ENCODE data around the gene GALNT3. TPM values are rescaled to one million over a fixed set of nuclear protein-coding genes. Genes with fewer than 3 reads are reported as not detected.

The GALNT3 gene
- total and polyA plus RNA-seq, 2 of the 13 experiments (the other 11 are each of a cell fraction or from before 2014, with no cell fraction given): 0.29 to 0.30 TPM

DNA sequence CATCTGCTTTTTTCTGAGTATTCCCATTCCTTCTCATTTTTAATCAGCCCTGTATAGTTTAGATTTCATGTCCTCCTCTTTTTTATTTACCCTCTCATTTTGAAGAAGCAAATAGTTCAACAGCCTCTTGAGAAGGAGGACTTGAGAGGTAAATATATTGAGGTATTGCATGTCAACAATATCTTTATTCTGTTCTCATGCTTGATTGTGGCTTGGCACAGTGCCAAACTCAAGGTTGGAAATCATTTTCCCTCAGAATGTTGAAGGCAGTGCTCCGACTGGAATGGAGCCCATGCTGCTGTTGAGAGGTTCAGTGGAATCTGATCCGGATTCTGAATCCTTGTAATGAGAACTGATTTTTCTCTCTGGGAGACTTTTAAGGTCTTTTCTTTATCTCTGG, 31.0 kb upstream of the GALNT3 start:
- intact Hi-C loops (cut with micrococcal nuclease; ENCODE audit: unreplicated experiment) (no loop called here), in situ Hi-C loops (cut with HindIII; ENCODE audit: extremely low pct_ligation_motif_present, low pct_unique_long_range_greater_than_20kb) (no loop called here)
- WGBS (ENCODE audit: low lambda C conversion rate): 5% methylated on average over 2 of the region's 2 CpGs
- no peak for FAIRE-seq
- no peaks in the 10 kb centered on the region for H3K9me3 ChIP-seq (ENCODE audit: low read length)
- H3K79me2 ChIP-seq (ENCODE audit: insufficient read depth, low read length): no peaks in the 10 kb centered on the region
- H3K9ac ChIP-seq (ENCODE audit: insufficient read depth, low read depth, low read length): no peak overlapping the region
- no TSS peak for BruUV-seq (replicated peaks)
- no peaks in the 10 kb centered on the region for H3K27me3 ChIP-seq (ENCODE audit: control insufficient read depth in 1 of 2, insufficient read depth in 2 of 2, low read length in 2 of 2)
- DNase-seq (ENCODE audit: low spot score): no peak
- TF ChIP-seq SALL1 (CRISPR knock-in tag; IDR thresholded peaks at IDR 0.05) (no peak), LCORL (IDR thresholded peaks at IDR 0.05) (peak; percentile 92), LCORL (CRISPR knock-in tag; IDR thresholded peaks at IDR 0.05) (no peak)
- ChIA-PET POLR2A (no interaction called here), CTCF (ENCODE audit: low intra/inter-chr PET ratio, low total read pairs) (no interaction called here)
- H3K4me2 ChIP-seq (ENCODE audit: low read depth, low read length): no peak overlapping the region
- ATAC-seq: no peak
- no peak overlapping the region for H3K4me3 ChIP-seq (replicated peaks in 1 of 3; ENCODE audit: insufficient read depth in 1 of 3, low read depth in 2 of 3, low read length in 3 of 3)
- no peaks in the 10 kb centered on the region for H3K36me3 ChIP-seq (replicated peaks in 1 of 2; ENCODE audit: control insufficient read depth in 1 of 2, insufficient read depth in 2 of 2, low read length in 2 of 2)
- no peak overlapping the region for H2AFZ ChIP-seq (ENCODE audit: low read length)
- H3K27ac ChIP-seq (ENCODE audit: extremely low read length, insufficient read depth, low read length): no peak overlapping the region
- H3K4me1 ChIP-seq (ENCODE audit: insufficient read depth, low read length): no peaks in the 10 kb centered on the region
- no peaks in the 10 kb centered on the region for H4K20me1 ChIP-seq (ENCODE audit: insufficient read depth, low read length)

GRCh38 chr2:165820296-165820695, 26.2 kb upstream of the GALNT3 start:
- CTCF ChIA-PET (ENCODE audit: low intra/inter-chr PET ratio, low total read pairs): no interaction called here
- BruUV-seq (replicated peaks): no TSS peak
- no peak for TF ChIP-seq CHD2 (IDR thresholded peaks at IDR 0.05; ENCODE audit: low read depth, low read length)
- no peak for TF ChIP-seq HMG20A (CRISPR knock-in tag; IDR thresholded peaks at IDR 0.05; ENCODE audit: borderline replicate concordance)
- no peak for TF ChIP-seq POLR2G (IDR thresholded peaks at IDR 0.05; ENCODE audit: low read depth, low read length)
- no peak for TF ChIP-seq SIN3B (IDR thresholded peaks at IDR 0.05; ENCODE audit: low read length)
- TF ChIP-seq TCF7L2 (IDR thresholded peaks at IDR 0.05; ENCODE audit: low read depth, low read length): no peak
- TF ChIP-seq TIGD3 (CRISPR knock-in tag; IDR thresholded peaks at IDR 0.05; ENCODE audit: borderline replicate concordance): no peak
- TF ChIP-seq SNRNP70 (IDR thresholded peaks at IDR 0.05; ENCODE audit: low read depth, low read length): no peak
- TF ChIP-seq RNF2 (conservative IDR thresholded peaks at IDR 0.05; ENCODE audit: low read depth): no peak
- TF ChIP-seq, protein P1, sequence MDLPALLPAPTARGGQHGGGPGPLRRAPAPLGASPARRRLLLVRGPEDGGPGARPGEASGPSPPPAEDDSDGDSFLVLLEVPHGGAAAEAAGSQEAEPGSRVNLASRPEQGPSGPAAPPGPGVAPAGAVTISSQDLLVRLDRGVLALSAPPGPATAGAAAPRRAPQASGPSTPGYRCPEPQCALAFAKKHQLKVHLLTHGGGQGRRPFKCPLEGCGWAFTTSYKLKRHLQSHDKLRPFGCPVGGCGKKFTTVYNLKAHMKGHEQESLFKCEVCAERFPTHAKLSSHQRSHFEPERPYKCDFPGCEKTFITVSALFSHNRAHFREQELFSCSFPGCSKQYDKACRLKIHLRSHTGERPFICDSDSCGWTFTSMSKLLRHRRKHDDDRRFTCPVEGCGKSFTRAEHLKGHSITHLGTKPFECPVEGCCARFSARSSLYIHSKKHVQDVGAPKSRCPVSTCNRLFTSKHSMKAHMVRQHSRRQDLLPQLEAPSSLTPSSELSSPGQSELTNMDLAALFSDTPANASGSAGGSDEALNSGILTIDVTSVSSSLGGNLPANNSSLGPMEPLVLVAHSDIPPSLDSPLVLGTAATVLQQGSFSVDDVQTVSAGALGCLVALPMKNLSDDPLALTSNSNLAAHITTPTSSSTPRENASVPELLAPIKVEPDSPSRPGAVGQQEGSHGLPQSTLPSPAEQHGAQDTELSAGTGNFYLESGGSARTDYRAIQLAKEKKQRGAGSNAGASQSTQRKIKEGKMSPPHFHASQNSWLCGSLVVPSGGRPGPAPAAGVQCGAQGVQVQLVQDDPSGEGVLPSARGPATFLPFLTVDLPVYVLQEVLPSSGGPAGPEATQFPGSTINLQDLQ (CRISPR knock-in tag; IDR thresholded peaks at IDR 0.05): no peak
- no peak for TF ChIP-seq MBD4 (IDR thresholded peaks at IDR 0.05; ENCODE audit: borderline replicate concordance, low read length)
- TF ChIP-seq POLR2AphosphoS5 (IDR thresholded peaks at IDR 0.05; ENCODE audit: low read depth, low read length): no peak
- no peak for TF ChIP-seq PHF5A (CRISPR knock-in tag; IDR thresholded peaks at IDR 0.05; ENCODE audit: low read depth, unreplicated experiment)
- TF ChIP-seq TEAD2 (CRISPR knock-in tag; IDR thresholded peaks at IDR 0.05): no peak

More at GRCh38 chr2:165820296-165820695, 26.2 kb upstream of the GALNT3 start:
- no peaks in the 10 kb centered on the region for H3K27me3 ChIP-seq (ENCODE audit: control insufficient read depth in 1 of 2, insufficient read depth in 2 of 2, low read length in 2 of 2)
- H3K4me1 ChIP-seq (ENCODE audit: insufficient read depth, low read length): no peaks in the 10 kb centered on the region
- H3K79me2 ChIP-seq (ENCODE audit: insufficient read depth, low read length): no peaks in the 10 kb centered on the region
- ATAC-seq (no peak), DNase-seq (ENCODE audit: low spot score) (no peak), FAIRE-seq (peak; percentile 36)
- no peak overlapping the region for H3K9ac ChIP-seq (ENCODE audit: insufficient read depth, low read depth, low read length)
- no peak overlapping the region for H2AFZ ChIP-seq (ENCODE audit: low read length)
- intact Hi-C loops (cut with micrococcal nuclease; ENCODE audit: unreplicated experiment): no loop called here
- H3K36me3 ChIP-seq (replicated peaks in 1 of 2; ENCODE audit: control insufficient read depth in 1 of 2, insufficient read depth in 2 of 2, low read length in 2 of 2): no peaks in the 10 kb centered on the region
- in situ Hi-C loops (cut with HindIII; ENCODE audit: extremely low pct_ligation_motif_present, low pct_unique_long_range_greater_than_20kb): no loop called here
- no peaks in the 10 kb centered on the region for H4K20me1 ChIP-seq (ENCODE audit: insufficient read depth, low read length)
- POLR2A ChIA-PET: no interaction called here
- no peaks in the 10 kb centered on the region for H3K9me3 ChIP-seq (ENCODE audit: low read length)
- no peak overlapping the region for H3K4me2 ChIP-seq (ENCODE audit: low read depth, low read length)
- no peak overlapping the region for H3K27ac ChIP-seq (ENCODE audit: extremely low read length, insufficient read depth, low read length)
- no peak overlapping the region for H3K4me3 ChIP-seq (replicated peaks in 1 of 3; ENCODE audit: insufficient read depth in 1 of 3, low read depth in 2 of 3, low read length in 3 of 3)
- 46% methylated on average over 2 of the region's 2 CpGs for WGBS (ENCODE audit: low lambda C conversion rate)

All from HepG2 (cell line).